OCI-LY3 (cell line): ENCODE data around the gene OR7G1.

Experiments used
- H2AFZ ChIP-seq: fragments of 200-600, 300-600 bp; shearing (Covaris generic); 2 replicates; pipeline ENCODE4 v1.6.0; 2014; ENCODE audit warnings: antibody characterized with exemption, low read depth, low read length
- H3K27ac ChIP-seq: fragments of 200-600, 300-600 bp; sonication (generic); 2 replicates; pipeline ENCODE4 v1.5.1; 2014; ENCODE audit warnings: mild to moderate bottlenecking, low read length, moderate library complexity, mixed read lengths
- H3K27me3 ChIP-seq: fragments of 200-600, 300-600 bp; sonication (generic); 2 replicates; pipeline ENCODE4 v1.6.1; 2014; ENCODE audit warnings: low read depth, low read length, mixed read lengths
- H3K36me3 ChIP-seq: fragments of 200-600, 300-600 bp; sonication (generic); replicated peaks from 2 replicates; pipeline ENCODE3; 2014; ENCODE audit warnings: low read depth, low read length, mixed read lengths
- H3K4me1 ChIP-seq: fragments of 300-600, 200-600 bp; sonication (generic); 2 replicates; pipeline ENCODE4 v1.6.1; 2014; ENCODE audit warnings: low read length, mixed read lengths
- H3K4me2 ChIP-seq: fragments of 200-600, 300-600 bp; sonication (generic); 2 replicates; pipeline ENCODE4 v1.6.1; 2014; ENCODE audit warnings: low read length, mixed read lengths
- H3K4me3 ChIP-seq: fragments of 300-600, 200-600 bp; sonication (generic); 2 replicates; pipeline ENCODE4 v1.5.1; 2014; ENCODE audit warnings: antibody characterized with exemption, mild to moderate bottlenecking, low read length, moderate library complexity
- H3K79me2 ChIP-seq: fragments of 300-600, 200-600 bp; shearing (Covaris generic); 2 replicates; pipeline ENCODE4 v1.6.1; 2014; ENCODE audit warnings: mild to moderate bottlenecking, low read length, mixed read lengths
- H3K9ac ChIP-seq: fragments of 300-600, 200-600 bp; shearing (Covaris generic); 2 replicates; pipeline ENCODE4 v1.6.0; 2014; ENCODE audit warnings: mild to moderate bottlenecking, low read length, moderate library complexity
- H3K9me3 ChIP-seq: fragments of 200-600, 300-600 bp; shearing (Covaris generic); 2 replicates; pipeline ENCODE4 v1.6.1; 2014; ENCODE audit warnings: low read length, mixed read lengths; ENCODE audit not compliant: insufficient read depth
- H4K20me1 ChIP-seq: fragments of 200-600, 300-600 bp; sonication (generic); 2 replicates; pipeline ENCODE4 v1.6.1; 2016; ENCODE audit warnings: low read length, mixed read lengths; ENCODE audit not compliant: insufficient read depth
- EZH2phosphoT487 ChIP-seq: fragments of 200-600 bp; shearing (Covaris generic); IDR thresholded peaks from 2 replicates; pipeline ENCODE4 v1.6.1; 2018; ENCODE audit warnings: antibody characterized with exemption, mixed run types, low read depth
- TF ChIP-seq, protein P1 (sequence below): fragments of 200-600, 300-600 bp; sonication (generic); IDR thresholded peaks from 2 replicates; pipeline ENCODE4 v1.5.1; 2014; ENCODE audit warnings: antibody characterized with exemption, low read length, low read depth

Gene OR7G1

DNA sequence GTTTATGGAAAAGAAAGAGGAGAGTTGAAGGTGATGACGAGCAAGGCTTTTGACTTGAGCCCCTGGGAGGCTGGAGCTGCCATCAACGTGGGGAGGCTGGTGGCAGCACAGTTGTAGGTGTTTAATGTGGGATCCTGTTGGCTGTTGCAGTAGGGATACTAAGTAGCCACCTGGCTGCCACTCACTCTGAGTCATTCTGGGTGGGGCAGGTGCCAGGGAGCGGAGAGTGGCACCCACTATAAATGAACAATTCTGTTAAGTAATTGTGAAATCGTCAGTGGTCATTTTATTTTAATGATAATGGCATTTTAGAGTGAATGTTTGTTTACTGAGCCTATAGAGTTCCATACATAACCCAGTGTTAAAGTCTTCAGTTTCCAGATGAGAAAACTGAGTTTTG lies 34.4 kb upstream of the OR7G1 start:
- peaks cover 56% of the 10 kb centered on the region; the same call in 1 of the 2 replicates for H3K9me3 ChIP-seq
- H3K4me3 ChIP-seq: no peak overlapping the region
- peaks cover 100% of the 10 kb centered on the region for H3K79me2 ChIP-seq
- no peak overlapping the region for H3K27ac ChIP-seq
- H3K4me1 ChIP-seq: peaks cover 4% of the 10 kb centered on the region
- peaks cover 90% of the 10 kb centered on the region for H3K36me3 ChIP-seq
- no peaks in the 10 kb centered on the region for H3K27me3 ChIP-seq
- TF ChIP-seq, protein P1, sequence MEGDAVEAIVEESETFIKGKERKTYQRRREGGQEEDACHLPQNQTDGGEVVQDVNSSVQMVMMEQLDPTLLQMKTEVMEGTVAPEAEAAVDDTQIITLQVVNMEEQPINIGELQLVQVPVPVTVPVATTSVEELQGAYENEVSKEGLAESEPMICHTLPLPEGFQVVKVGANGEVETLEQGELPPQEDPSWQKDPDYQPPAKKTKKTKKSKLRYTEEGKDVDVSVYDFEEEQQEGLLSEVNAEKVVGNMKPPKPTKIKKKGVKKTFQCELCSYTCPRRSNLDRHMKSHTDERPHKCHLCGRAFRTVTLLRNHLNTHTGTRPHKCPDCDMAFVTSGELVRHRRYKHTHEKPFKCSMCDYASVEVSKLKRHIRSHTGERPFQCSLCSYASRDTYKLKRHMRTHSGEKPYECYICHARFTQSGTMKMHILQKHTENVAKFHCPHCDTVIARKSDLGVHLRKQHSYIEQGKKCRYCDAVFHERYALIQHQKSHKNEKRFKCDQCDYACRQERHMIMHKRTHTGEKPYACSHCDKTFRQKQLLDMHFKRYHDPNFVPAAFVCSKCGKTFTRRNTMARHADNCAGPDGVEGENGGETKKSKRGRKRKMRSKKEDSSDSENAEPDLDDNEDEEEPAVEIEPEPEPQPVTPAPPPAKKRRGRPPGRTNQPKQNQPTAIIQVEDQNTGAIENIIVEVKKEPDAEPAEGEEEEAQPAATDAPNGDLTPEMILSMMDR: no peak
- no peak for TF ChIP-seq EZH2phosphoT487
- peaks cover 60% of the 10 kb centered on the region for H4K20me1 ChIP-seq
- no peak overlapping the region for H3K4me2 ChIP-seq
- H3K9ac ChIP-seq: no peak overlapping the region
- H2AFZ ChIP-seq: no peak overlapping the region

DNA sequence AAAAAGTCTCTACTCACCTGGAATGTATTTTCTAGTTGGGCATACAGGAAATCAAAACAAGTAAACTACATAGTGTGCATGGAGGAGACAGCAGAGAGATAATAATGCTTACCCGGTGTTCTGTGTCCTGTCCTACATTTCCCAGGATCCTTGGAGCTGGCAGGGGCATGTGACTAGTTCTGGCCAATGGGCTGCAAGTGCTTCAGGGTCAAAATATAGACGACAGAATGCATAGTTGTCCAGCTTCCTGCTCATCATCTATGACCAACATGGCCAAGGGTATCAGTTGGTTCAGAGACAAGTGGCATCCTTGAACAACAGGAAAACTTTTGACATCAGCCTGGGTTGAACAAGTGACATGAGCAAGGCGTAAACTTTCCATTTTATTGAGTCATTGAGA lies 33.1 kb upstream of the OR7G1 start:
- Histone ChIP-seq H3K4me2 (no peak overlapping the region), H3K36me3 (peaks cover 89% of the 10 kb centered on the region), H3K9ac (no peak overlapping the region), H3K4me3 (no peak overlapping the region), H2AFZ (no peak overlapping the region), H3K79me2 (peaks cover 100% of the 10 kb centered on the region), H4K20me1 (peaks cover 56% of the 10 kb centered on the region), H3K27ac (no peak overlapping the region), H3K27me3 (no peaks in the 10 kb centered on the region), H3K9me3 (peaks cover 54% of the 10 kb centered on the region), H3K4me1 (no peaks in the 10 kb centered on the region)
- TF ChIP-seq, protein P1: no peak
- no peak for TF ChIP-seq EZH2phosphoT487

DNA sequence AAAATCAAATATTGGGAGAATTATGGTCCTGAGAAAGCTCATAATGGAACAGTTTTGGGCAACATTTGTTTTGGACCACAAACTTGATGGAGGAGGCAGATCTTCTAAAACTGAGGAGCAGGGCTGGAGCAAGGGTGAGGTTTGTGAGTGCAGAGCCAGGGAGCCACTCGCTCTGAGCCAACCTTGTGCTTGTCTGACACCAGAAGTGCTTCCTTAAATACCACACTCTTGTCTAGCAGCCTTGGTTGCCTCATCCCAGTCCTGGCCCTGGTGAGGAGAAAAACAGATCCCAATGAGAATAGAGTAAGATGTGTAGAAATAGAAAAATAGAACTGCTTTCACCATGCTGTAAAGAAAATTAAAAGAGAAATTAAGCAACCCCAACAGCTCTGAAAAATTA lies 31.3 kb upstream of the OR7G1 start:
- Histone ChIP-seq H3K4me1 (no peaks in the 10 kb centered on the region), H3K9ac (no peak overlapping the region), H4K20me1 (peaks cover 52% of the 10 kb centered on the region), H3K4me2 (no peak overlapping the region), H3K9me3 (peaks cover 50% of the 10 kb centered on the region), H3K4me3 (no peak overlapping the region), H3K36me3 (peaks cover 89% of the 10 kb centered on the region), H3K79me2 (peaks cover 100% of the 10 kb centered on the region), H3K27ac (no peak overlapping the region), H2AFZ (no peak overlapping the region), H3K27me3 (no peaks in the 10 kb centered on the region)
- TF ChIP-seq, protein P1: no peak
- no peak for TF ChIP-seq EZH2phosphoT487

DNA sequence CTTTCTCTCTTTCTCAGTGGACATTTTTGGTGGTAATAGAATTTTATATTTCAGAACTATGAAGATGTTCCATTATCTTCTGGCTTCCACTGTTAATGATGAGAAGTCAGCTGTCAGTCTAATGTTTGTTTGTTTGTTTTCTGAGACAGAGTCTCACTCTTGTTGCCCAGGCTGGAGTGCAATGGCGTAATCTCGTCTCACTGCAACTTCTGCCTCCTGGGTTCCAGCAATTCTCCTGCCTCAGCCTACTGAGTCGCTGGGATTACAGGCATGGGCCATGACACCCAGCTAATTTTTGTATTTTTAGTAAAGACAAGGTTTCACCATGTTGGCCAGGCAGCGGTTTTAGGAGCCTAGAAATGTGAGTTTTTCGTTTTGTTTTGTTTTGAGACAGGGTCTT lies 29.4 kb upstream of the OR7G1 start:
- no peak overlapping the region for H3K4me3 ChIP-seq
- TF ChIP-seq, protein P1: no peak
- peaks cover 5% of the 10 kb centered on the region for H3K4me1 ChIP-seq
- no peak overlapping the region for H3K4me2 ChIP-seq
- H3K27me3 ChIP-seq: no peaks in the 10 kb centered on the region
- no peak overlapping the region for H2AFZ ChIP-seq
- H4K20me1 ChIP-seq: peaks cover 40% of the 10 kb centered on the region
- H3K79me2 ChIP-seq: peaks cover 98% of the 10 kb centered on the region
- H3K9me3 ChIP-seq: peaks cover 42% of the 10 kb centered on the region
- no peak overlapping the region for H3K27ac ChIP-seq
- H3K9ac ChIP-seq: no peak overlapping the region
- H3K36me3 ChIP-seq: peaks cover 79% of the 10 kb centered on the region
